ENCODE results near the gene AGL. TPM values are rescaled to one million over a fixed set of nuclear protein-coding genes. Genes with fewer than 3 reads are reported as not detected.

The AGL gene
- total and polyA plus RNA-seq, 10 donors = 6.3 to 28.1 (median 18.1) TPM

GRCh38 chr1:99808391-99809115 lies 41.6 kb upstream of the AGL start:
- H3K27me3 ChIP-seq (replicated peaks in 1 of 7) = peaks cover 0 to 8% (median 0%) of the 10 kb centered on the region in 7 donors
- no peak for DNase-seq
- H3K27ac ChIP-seq = peak overlapping the region in 1 of 8 donors; percentile 34
- H3K4me3 ChIP-seq = no peak overlapping the region
- peaks cover 0 to 14% (median 9%) of the 10 kb centered on the region in 6 donors for H3K4me1 ChIP-seq
- 14 to 24% (median 20%) methylated on average over 7 of the region's 7 CpGs for WGBS, 5 donors
- TF ChIP-seq, protein P1, sequence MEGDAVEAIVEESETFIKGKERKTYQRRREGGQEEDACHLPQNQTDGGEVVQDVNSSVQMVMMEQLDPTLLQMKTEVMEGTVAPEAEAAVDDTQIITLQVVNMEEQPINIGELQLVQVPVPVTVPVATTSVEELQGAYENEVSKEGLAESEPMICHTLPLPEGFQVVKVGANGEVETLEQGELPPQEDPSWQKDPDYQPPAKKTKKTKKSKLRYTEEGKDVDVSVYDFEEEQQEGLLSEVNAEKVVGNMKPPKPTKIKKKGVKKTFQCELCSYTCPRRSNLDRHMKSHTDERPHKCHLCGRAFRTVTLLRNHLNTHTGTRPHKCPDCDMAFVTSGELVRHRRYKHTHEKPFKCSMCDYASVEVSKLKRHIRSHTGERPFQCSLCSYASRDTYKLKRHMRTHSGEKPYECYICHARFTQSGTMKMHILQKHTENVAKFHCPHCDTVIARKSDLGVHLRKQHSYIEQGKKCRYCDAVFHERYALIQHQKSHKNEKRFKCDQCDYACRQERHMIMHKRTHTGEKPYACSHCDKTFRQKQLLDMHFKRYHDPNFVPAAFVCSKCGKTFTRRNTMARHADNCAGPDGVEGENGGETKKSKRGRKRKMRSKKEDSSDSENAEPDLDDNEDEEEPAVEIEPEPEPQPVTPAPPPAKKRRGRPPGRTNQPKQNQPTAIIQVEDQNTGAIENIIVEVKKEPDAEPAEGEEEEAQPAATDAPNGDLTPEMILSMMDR (IDR thresholded peaks at IDR 0.05 in 8 of 11, conservative IDR thresholded peaks at IDR 0.05 in 3 of 11) = peak; percentile 43 to 84 (median 69)
- no peak for TF ChIP-seq POLR2A (IDR thresholded peaks at IDR 0.05)
- H3K9me3 ChIP-seq = no peaks in the 10 kb centered on the region
- H3K36me3 ChIP-seq = no peaks in the 10 kb centered on the region
- intact Hi-C loops (cut with DNase I; ENCODE audit: low total_unique reads) = loop anchor here (5.0 kb wide), 1 partner anchor 1059 kb away; no protein-coding TSS in a partner anchor

GRCh38 chr1:99811075-99811474 lies 39.1 kb upstream of the AGL start:
- intact Hi-C loops (cut with DNase I; ENCODE audit: low total_unique reads) = loop anchor here (5.0 kb wide), 1 partner anchor 651 kb away; no protein-coding TSS in a partner anchor
- Histone ChIP-seq H3K9me3 (no peaks in the 10 kb centered on the region), H3K27me3 (replicated peaks in 1 of 7) (peaks cover 0 to 4% (median 0%) of the 10 kb centered on the region in 7 donors), H3K4me3 (no peak overlapping the region), H3K4me1 (peaks cover 0 to 14% (median 9%) of the 10 kb centered on the region in 6 donors), H3K27ac (peak overlapping the region in 6 of 8 donors; percentile 27 to 60 (median 32)), H3K36me3 (no peaks in the 10 kb centered on the region)
- no peak for DNase-seq
- 53 to 87% (median 74%) methylated on average over 1 of the region's 1 CpG for WGBS, 5 donors
- TF ChIP-seq POLR2A (IDR thresholded peaks at IDR 0.05) = no peak
- TF ChIP-seq POLR2AphosphoS5 (IDR thresholded peaks at IDR 0.05) = peak in 1 of 3 donors; percentile 51

GRCh38 chr1:99811747-99812146 lies 38.4 kb upstream of the AGL start:
- H3K27ac ChIP-seq = peak overlapping the region in 3 of 8 donors; percentile 34 to 60 (median 36)
- H3K4me1 ChIP-seq = peaks cover 0 to 14% (median 9%) of the 10 kb centered on the region in 6 donors
- H3K4me3 ChIP-seq = no peak overlapping the region
- peaks cover 0 to 4% (median 0%) of the 10 kb centered on the region in 7 donors for H3K27me3 ChIP-seq (replicated peaks in 1 of 7)
- WGBS, 5 donors = 89 to 100% (median 93%) methylated on average over 1 of the region's 1 CpG
- no peaks in the 10 kb centered on the region for H3K9me3 ChIP-seq
- DNase-seq = no peak
- H3K36me3 ChIP-seq = no peaks in the 10 kb centered on the region
- intact Hi-C loops (cut with DNase I; ENCODE audit: low total_unique reads) = loop anchor here (5.0 kb wide), 1 partner anchor 651 kb away; no protein-coding TSS in a partner anchor
- TF ChIP-seq, protein P1 (IDR thresholded peaks at IDR 0.05 in 8 of 11, conservative IDR thresholded peaks at IDR 0.05 in 3 of 11) = no peak
- TF ChIP-seq POLR2A (IDR thresholded peaks at IDR 0.05) = no peak
- TF ChIP-seq POLR2AphosphoS5 (IDR thresholded peaks at IDR 0.05) = no peak

DNA sequence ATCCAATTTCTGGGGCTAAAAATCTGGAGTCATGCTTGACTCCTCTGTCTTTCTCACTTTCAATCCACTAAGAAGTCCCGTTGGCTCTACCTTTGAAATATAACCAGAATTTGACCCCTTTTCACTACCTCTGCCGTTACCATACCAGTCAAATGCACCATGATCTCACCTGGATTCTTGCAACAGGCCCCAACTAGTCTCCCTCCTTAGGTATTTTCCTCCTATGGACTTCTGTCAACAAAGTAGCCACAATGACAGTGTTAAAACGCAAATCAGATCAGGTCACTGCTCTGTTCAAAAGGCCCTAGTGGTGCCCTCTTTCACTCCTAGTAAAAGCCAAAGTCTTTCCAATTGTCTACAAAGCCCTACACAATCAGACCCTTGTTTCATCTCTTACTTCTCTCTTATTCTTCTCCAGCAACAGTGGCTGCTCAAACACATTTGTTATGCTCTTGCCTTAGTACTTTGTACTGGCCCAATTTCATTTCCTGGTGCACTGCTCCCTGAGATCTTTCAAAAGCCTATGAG lies 35.7 kb upstream of the AGL start:
- 90 to 97% (median 95%) methylated on average over 3 of the region's 3 CpGs for WGBS, 5 donors
- Histone ChIP-seq H3K27ac (no peak overlapping the region), H3K9me3 (no peaks in the 10 kb centered on the region), H3K27me3 (replicated peaks in 1 of 7) (no peaks in the 10 kb centered on the region), H3K4me3 (no peak overlapping the region), H3K36me3 (no peaks in the 10 kb centered on the region), H3K4me1 (peaks cover 0 to 4% (median 0%) of the 10 kb centered on the region in 6 donors)
- intact Hi-C loops (cut with DNase I; ENCODE audit: low total_unique reads) = loop anchor here (5.0 kb wide), 1 partner anchor 648 kb away; no protein-coding TSS in a partner anchor
- no peak for DNase-seq
- TF ChIP-seq, protein P1 (IDR thresholded peaks at IDR 0.05 in 8 of 11, conservative IDR thresholded peaks at IDR 0.05 in 3 of 11) = no peak
- TF ChIP-seq POLR2A (IDR thresholded peaks at IDR 0.05) (no peak), POLR2AphosphoS5 (IDR thresholded peaks at IDR 0.05) (no peak)

All from spleen (tissue), 11 donors.